ENCODE measurements around the gene COX4I1.

GRCh38 chr16:85805442-85806045 is 6.0 kb downstream of the COX4I1 start:
- TF ChIP-seq POLR2AphosphoS5 (IDR thresholded peaks at IDR 0.05; ENCODE audit: borderline replicate concordance, low read depth, low read length) (no peak), EZH2 (IDR thresholded peaks at IDR 0.05) (no peak)

All from SK-N-MC (cell line).